WI38 (cell line): Measurements from ENCODE around the gene TTLL11.

Experiments used
- H3K4me3 ChIP-seq: 2 replicates; pipeline ENCODE4 v1.5.1; 2011; ENCODE audit warnings: low read depth, mild to moderate bottlenecking, control low read depth, low read length
- TF ChIP-seq, protein P1 (sequence below): IDR thresholded peaks from 2 replicates; pipeline ENCODE4 v1.5.1; 2012; ENCODE audit warnings: low read depth, mild to moderate bottlenecking, control low read depth, low read length

The TTLL11 gene

DNA sequence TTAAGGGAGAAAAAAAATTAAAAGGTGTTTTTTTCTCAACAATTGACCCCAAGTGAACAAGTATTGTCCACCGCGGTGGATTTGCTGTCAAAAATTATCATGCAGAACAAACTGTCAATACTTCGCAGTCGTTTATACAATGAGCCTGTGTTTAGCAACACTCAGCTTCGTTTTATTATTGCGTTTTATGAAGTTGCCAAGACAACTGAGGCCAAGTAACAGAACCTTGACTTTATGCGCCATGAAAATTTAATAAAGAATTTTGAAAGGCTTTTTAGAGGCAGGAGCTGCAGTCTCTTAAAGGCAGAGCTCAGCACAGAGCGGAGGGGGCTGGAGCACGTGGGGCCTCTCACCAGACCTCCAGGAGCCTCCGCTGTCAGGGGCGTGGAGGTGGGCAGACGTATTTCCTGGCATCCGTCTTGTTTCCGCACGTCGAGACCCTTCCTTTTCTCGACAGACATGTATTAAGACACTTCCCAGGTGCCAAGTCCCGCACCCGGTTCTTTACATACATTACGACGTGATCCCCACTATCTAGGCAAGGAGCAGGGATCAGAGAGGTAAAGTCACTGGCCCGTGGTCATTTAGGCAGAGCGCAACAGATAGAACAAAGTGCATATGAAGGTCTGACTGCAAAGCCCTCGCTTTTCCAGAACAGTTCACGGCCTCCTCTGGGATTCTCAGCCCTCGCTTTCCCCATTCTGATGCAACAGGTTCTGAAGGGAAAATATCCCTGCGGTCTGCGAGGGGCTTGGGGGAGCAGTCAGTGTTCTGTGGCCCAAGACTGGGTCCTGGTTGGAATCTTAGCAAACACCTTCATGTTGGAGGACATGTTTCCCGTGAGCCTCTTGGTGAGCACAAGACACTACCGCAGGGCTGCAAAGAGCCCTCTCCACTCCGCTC is 277.3 kb downstream of the TTLL11 start:
- H3K4me3 ChIP-seq, result no peak overlapping the region
- TF ChIP-seq, protein P1, sequence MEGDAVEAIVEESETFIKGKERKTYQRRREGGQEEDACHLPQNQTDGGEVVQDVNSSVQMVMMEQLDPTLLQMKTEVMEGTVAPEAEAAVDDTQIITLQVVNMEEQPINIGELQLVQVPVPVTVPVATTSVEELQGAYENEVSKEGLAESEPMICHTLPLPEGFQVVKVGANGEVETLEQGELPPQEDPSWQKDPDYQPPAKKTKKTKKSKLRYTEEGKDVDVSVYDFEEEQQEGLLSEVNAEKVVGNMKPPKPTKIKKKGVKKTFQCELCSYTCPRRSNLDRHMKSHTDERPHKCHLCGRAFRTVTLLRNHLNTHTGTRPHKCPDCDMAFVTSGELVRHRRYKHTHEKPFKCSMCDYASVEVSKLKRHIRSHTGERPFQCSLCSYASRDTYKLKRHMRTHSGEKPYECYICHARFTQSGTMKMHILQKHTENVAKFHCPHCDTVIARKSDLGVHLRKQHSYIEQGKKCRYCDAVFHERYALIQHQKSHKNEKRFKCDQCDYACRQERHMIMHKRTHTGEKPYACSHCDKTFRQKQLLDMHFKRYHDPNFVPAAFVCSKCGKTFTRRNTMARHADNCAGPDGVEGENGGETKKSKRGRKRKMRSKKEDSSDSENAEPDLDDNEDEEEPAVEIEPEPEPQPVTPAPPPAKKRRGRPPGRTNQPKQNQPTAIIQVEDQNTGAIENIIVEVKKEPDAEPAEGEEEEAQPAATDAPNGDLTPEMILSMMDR, result no peak

DNA sequence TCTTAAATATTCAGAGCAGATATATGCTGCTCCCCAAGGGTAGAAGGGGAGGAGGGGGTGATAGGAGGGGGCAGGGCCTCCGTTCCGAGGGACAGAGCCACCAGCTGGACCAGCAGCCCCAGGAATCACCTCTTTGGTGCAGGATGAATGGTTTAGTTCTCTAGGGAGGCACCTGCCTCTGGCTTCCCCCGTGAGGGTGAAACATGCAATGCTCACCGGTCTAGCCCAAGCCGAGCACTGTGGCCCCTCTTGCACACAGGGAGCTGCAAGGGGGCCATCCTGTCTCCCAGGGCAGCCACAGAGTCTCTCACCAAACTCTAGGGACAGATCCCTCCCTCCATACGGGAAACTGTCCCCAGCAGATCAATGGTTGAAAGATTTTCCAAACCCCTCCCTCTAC is 278.0 kb downstream of the TTLL11 start:
- TF ChIP-seq, protein P1, result no peak

GRCh38 chr9:121814594-121814993 is 278.5 kb downstream of the TTLL11 start:
- TF ChIP-seq, protein P1, result no peak
- H3K4me3 ChIP-seq, result no peak overlapping the region

More for the DNA sequence above, 278.0 kb downstream of the TTLL11 start:
- no peak overlapping the region for H3K4me3 ChIP-seq

GRCh38 chr9:121813519-121814210 is 279.4 kb downstream of the TTLL11 start:
- TF ChIP-seq, protein P1, result no peak
- H3K4me3 ChIP-seq, result no peak overlapping the region

DNA sequence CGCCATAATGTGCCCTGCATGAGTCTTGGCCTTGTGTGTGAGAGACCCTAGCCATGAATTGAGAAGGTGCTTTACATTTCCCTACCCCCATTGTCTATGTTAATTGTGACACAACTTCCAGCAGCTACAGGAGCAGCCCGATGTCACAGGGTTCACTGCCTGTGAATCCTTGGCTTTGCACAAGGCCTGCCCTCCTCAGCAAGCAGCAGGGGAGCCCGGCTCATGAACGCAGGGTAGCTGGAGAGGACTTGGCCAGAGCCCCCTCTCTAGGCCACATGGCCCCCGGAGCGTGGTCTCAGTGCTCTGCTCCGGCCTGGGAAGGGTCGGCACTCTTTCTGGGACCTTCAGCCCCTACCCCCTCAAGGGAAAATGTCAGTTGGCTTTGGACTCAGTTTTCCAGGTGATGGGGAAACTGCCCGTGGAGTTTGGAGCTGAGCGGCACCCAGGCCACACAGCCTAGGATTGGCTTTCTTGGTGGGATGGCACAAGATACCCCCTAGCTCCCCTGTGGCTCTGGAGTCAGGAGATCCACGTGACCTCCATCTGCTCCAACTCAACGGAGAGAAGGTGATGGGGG is 280.9 kb downstream of the TTLL11 start:
- TF ChIP-seq, protein P1, result no peak
- no peak overlapping the region for H3K4me3 ChIP-seq

- H3K4me3 ChIP-seq, result no peak overlapping the region
- TF ChIP-seq, protein P1, result no peak
Observed at GRCh38 chr9:121811751-121812150, 281.4 kb downstream of the TTLL11 start.

- TF ChIP-seq, protein P1, result no peak
- H3K4me3 ChIP-seq, result no peak overlapping the region
Observed at GRCh38 chr9:121811140-121811539, 282.0 kb downstream of the TTLL11 start.
